IPS-18c (cell line): ENCODE measurements around the gene SPG7.

Experiments used
- H3K4me3 ChIP-seq: 2 replicates; pipeline ENCODE4 v1.7.0; 2013; ENCODE audit warnings: low read depth, mild to moderate bottlenecking, low read length, moderate library complexity; ENCODE audit not compliant: insufficient read depth
- H3K9me3 ChIP-seq: one replicate; pipeline ENCODE4 v1.6.1; 2013; ENCODE audit warnings: mild to moderate bottlenecking, low read length, moderate library complexity; ENCODE audit not compliant: control insufficient read depth, insufficient read depth

SPG7 gene

DNA sequence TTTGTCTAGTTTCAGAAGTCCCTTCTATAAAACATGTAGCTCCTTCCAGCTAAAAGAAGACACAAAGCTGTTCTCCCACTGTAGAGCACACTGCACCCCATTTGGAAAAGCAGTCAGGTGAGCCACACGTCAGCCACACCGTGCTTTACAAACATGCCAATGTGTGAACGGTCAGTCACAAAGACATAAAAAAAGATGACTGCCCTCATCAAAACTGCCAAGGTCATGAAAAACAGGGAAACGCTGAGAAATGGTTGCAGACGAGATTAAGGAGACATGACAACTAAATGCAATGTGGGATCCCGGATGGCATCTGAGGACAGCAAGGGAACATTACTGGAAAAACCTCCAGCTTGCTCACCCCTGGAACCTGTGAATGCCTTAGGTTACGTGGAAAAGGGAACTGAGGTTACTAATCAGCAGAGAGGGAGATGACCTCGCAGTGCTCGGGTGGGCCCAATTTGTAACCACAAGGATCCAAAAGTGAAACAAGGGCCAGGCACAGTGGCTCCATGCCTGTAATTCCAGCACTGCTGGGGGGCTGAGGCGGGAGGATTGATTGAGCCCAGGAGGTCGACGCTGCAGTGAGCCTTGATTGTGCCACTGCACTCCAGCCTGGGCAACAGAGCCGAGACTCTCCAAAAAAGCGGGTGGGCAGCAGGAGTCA lies 25.9 kb upstream of the SPG7 start:
- Histone ChIP-seq H3K4me3 (no peak overlapping the region), H3K9me3 (no peaks in the 10 kb centered on the region)

- H3K4me3 ChIP-seq = no peak overlapping the region
- no peaks in the 10 kb centered on the region for H3K9me3 ChIP-seq
Observed at GRCh38 chr16:89482817-89483205, 25.4 kb upstream of the SPG7 start.

- Histone ChIP-seq H3K9me3 (no peaks in the 10 kb centered on the region), H3K4me3 (no peak overlapping the region)
Observed at GRCh38 chr16:89484041-89484501, 24.1 kb upstream of the SPG7 start.

- Histone ChIP-seq H3K4me3 (no peak overlapping the region), H3K9me3 (peaks cover 2% of the 10 kb centered on the region)
Observed at GRCh38 chr16:89484923-89485679, 23.1 kb upstream of the SPG7 start.

DNA sequence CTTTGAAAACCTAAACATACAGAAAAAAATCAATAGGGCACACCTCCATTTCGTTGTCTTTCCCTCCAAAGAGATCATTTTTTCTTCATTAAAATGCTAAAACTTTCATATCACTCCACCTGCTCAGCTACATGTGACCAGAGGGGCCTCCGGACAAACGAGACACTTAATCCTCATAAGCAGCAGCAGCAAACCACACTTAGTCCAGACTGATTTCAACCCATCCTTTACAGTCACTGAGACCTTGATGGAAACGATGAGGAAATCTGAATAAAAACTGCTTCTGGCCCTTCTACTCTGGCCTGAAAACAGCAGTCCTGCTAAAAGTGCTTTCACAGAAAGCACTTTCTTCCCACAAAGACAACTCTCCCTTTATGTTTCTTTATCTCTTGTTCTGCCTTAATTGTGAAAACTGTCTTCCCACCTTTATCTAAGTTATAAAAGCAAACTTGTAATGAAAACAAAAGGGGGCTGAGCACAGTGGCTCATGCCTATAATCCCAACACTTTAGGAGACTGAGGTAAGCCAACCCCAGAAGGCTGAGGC lies 22.4 kb upstream of the SPG7 start:
- no peak overlapping the region for H3K4me3 ChIP-seq

DNA sequence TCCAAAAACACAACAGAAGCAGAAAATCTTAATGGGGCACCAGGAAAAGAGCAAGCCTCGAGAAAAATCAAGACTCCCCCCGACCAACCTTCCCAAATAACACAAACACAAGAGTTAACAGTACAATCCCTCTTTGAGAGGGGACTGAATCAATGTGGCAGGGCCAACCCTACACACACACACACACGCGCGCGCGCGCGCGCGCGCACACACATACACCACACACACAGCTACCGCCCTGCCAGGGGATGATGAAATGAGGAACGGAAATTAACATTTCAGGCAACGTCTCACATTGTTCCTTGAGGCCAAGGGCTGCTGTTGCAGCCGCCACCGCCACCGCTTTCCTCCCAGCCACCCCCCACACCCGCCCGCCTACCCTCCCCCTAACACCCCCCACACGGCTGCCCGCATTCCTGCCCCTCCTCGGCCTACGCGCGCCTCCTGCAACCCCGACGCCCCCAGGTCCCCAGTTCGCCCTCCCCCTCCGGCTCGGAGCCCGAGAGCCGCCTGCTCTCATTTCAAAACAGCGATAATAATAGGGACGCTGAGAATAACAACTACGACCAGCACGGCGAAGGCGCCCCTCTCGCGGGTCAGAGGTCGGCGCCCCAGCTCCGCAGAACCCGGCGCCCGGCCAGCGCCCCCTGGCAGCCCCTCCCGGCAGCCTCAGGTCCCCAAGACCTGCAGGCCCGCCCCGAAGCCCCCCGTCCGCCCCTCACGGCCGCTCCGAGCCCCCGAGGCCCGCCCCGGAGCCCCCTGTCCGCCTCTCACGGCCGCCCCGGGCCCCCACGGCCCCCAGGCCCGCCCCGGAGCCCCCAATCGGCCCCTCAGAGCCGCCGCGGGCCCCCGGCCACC lies 18.9 kb upstream of the SPG7 start:
- peaks cover 2% of the 10 kb centered on the region for H3K9me3 ChIP-seq
- H3K4me3 ChIP-seq = peak overlapping the region; percentile 58

More for the DNA sequence above, 22.4 kb upstream of the SPG7 start:
- H3K9me3 ChIP-seq = peaks cover 2% of the 10 kb centered on the region

DNA sequence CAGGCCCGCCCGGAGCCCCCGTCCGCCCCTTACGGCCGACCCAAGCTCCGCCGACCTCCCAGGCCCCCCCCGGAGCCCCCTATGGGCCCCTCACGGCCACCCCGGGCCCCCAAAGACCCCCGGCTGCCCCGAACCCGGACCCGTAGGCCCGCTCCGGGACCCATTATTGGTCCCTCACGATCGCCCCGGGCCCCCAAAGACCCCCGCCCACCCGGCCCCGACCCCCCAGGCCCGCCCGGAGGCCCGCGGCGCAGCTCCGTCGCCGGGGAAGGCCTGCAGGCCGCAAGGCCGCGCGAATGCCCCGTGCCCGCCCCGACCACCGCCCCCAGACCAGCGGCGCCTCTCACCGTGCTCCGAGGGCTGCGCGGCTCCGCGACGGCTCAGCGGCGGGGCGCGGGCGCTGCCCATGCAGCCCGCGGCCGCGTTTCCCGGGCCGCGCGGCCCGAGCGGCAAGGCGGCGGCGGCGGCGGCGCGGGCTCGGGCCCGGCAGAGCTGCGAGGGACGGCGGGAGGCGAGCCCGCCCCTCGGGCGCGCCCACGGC lies 18.2 kb upstream of the SPG7 start:
- H3K4me3 ChIP-seq = peak overlapping the region; percentile 45
- H3K9me3 ChIP-seq = peaks cover 2% of the 10 kb centered on the region

DNA sequence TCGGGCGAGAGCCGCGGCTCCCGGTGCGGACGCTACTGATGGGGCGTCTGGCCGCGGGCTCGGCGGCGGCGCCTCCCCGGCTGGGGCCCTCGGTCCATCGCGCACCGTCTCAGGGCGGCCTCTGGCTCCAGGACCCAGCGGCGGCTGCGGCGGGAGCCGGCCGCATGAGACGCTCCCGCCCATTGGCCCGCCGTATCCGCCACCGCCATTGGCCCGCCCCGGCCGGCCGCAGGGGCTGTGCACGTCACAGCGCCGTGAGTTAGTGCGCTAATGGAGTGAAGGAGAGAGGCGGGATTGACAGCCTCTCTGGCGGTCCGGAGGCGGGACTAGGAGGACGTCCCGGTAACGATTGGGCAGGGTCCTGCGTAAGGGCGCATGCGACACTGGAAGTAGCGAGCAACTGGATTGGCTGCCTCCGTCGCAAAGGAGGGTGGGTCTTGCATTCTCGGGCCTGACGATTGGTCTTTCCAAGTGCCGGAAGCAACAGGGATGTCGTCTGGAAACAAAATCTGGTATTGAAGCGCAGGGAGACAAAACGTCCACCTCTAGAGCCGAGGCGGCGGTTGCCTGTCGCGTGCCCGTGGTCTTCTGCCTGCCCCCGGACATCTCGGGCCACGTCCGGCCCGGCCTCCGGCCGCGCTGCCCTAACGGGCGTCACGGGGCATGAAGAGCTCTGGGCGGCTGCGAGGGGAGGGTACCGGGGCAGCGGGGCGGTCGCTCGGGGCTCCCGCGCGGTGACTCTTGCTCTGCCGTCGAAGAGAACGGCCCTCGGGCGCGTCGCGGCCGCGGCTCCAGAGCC lies 17.6 kb upstream of the SPG7 start, which contains the start of gene ANKRD11:
Gene ANKRD11, minus strand, starts transcription at position 123 of the 799 bp plus-strand sequence. CDS start 173,542 bp downstream, outside the sequence.
- H3K4me3 ChIP-seq = peak within 1 kb of the TSS; percentile 91
- peaks cover 2% of the 10 kb centered on the region for H3K9me3 ChIP-seq

DNA sequence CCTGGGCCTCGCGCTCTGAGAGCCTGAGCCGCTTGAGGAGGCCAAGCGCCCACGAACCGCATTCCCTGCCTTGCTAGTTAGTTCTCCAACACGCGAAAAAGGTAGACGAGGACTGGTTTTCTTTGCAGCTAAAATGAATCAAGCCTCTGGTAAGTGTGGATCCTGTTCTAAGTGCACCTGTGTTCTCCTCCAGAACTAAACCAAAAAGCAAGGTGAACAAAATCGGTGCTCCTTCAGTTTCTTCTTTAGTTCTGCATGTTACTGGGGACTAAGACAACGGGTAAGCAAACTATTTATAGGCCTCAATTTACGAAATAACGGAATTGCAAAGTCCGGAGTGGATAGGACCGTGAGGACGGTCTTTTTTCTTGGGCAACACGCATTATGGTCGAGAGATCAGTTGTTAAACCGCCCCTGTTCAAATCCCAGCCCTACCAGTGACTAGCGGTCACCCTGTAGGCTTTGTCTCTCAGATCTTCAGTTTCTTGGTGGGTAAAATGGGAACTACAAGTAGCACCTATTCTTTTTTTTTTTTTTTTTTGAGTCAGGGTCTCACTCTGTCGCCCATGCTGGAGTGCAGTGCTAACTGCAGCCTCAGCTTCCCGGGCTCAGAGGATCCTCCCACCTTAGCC lies 16.8 kb upstream of the SPG7 start:
- H3K9me3 ChIP-seq = peaks cover 2% of the 10 kb centered on the region
- H3K4me3 ChIP-seq = peak overlapping the region; percentile 91

- Histone ChIP-seq H3K9me3 (peaks cover 2% of the 10 kb centered on the region), H3K4me3 (no peak overlapping the region; the same call in 1 of the 2 replicates)
Observed at GRCh38 chr16:89491974-89492687, 16.1 kb upstream of the SPG7 start.

DNA sequence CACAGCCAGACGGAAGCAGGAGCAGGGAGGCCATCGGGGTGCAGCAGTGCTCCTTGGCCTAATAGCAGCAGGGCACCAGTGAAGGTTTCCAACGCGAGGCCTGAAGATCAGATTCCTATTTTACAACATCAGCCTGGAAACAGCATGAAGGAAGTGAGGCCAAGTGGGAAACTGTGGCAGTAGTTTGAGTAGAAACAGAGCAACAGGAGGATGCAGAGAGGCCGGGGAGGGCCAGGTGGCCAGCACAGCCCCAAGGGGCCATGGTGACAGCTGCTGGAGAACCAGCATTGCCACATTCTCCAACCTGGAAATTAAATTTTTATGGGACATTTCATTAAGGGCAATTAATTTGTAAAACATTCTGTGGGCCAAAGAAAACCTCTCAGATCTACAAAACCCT lies 14.4 kb upstream of the SPG7 start:
- Histone ChIP-seq H3K4me3 (no peak overlapping the region), H3K9me3 (peaks cover 2% of the 10 kb centered on the region)

- no peak overlapping the region for H3K4me3 ChIP-seq
- H3K9me3 ChIP-seq = peaks cover under 1% of the 10 kb centered on the region
Observed at GRCh38 chr16:89495121-89495520, 13.1 kb upstream of the SPG7 start.

GRCh38 chr16:89498839-89499238 lies 9.4 kb upstream of the SPG7 start:
- Histone ChIP-seq H3K4me3 (no peak overlapping the region), H3K9me3 (no peaks in the 10 kb centered on the region)

GRCh38 chr16:89499767-89500166 lies 8.4 kb upstream of the SPG7 start:
- no peak overlapping the region for H3K4me3 ChIP-seq
- no peaks in the 10 kb centered on the region for H3K9me3 ChIP-seq

DNA sequence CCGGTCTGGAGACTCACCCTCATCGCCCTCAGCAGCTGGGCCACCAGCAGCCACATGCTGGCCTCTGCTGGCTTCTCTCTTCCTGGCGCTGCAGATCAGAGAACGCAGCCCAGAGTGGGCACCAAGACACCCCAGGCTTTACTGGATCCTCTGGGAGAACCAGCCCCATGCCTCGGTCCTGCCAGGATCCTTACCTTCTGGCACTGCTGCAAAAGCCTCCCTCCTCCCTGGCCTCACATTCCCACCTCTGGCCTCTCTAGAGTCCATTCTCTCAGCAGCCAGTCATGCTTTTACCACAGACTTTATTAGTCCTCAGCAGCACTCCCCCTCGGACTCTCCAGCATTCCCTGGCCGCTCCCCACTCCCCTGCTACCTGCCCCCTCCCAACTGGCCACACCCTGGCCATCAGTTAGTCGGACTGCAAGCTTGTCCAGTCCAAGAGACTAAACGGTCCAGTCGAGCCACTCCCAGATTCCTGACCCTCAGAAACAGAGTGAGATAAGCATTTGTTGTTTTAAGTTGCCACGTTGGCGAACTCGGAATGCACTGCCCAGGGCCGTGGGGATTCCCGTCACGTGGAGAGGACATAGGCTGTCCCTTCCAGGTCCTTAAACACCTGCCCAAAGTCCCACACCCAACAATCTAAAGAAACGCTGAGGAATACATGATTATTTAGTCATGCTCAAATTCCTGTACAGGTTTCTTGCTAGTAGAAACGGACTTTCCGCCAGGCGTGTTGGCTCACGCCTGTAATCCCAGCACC lies 5.9 kb upstream of the SPG7 start:
- Histone ChIP-seq H3K4me3 (no peak overlapping the region), H3K9me3 (no peaks in the 10 kb centered on the region)
